ENCODE data around the gene C17orf78.
"Not testable (repeated sequence)": the region's sequence is repeated elsewhere in the genome, so short reads cannot be mapped to it uniquely, and the experiment has no call there.

Gene C17orf78

GRCh38 chr17:37441369-37442014, 65.7 kb downstream of the C17orf78 start:
- not testable (repeated sequence) for DNase-seq
